PC-9 (cell line): ENCODE measurements around the gene PCDH8.

ENCODE experiments used
- CTCF ChIP-seq: fragments of 200-600 bp; sonication (generic); conservative IDR thresholded peaks from 2 replicates; pipeline ENCODE4 v1.6.1; 2017; ENCODE audit warnings: mixed run types, antibody characterized with exemption, mild to moderate bottlenecking, moderate library complexity
- EZH2 ChIP-seq: fragments of 200-600 bp; sonication (generic); IDR thresholded peaks from 2 replicates; pipeline ENCODE4 v1.8.0; 2017; ENCODE audit warnings: antibody characterized with exemption, low read depth

GRCh38 chr13:52793515-52794061, 54.9 kb downstream of the PCDH8 start:
- TF ChIP-seq CTCF (no peak), EZH2 (no peak)
